ENCODE measurements around the gene TBC1D5.

DNA sequence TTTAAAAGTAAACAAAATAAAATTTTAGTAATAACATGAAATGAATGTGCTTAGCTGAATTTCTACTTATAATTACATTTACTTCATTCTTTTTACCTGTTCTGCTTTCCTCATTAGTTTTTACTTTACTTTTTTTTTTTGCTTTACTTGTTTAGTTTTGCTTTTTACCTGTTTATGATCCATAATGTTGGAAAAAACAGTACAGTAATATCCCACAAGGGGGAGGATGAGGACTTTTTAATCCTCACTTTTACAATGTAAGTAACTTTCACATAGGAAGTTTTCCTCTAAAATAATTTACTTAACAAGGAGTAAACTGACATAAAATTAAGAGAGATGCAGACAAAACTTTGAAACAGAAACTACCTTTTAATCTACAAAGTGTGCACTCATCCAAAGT is 268.7 kb downstream of the TBC1D5 start:
- TF ChIP-seq POLR2A (IDR thresholded peaks at IDR 0.05; ENCODE audit: low read length) (no peak), GATA1 (IDR thresholded peaks at IDR 0.05; ENCODE audit: low read depth, low read length) (no peak)
